GM12874 (cell line): Measurements from ENCODE around the gene METRNL.

Experiments used
- CTCF ChIP-seq: IDR thresholded peaks from 2 replicates; pipeline ENCODE4 v1.5.1; 2011; ENCODE audit warnings: low read depth, mild to moderate bottlenecking, control low read depth, low read length, moderate library complexity; ENCODE audit not compliant: insufficient read depth

Gene METRNL

GRCh38 chr17:83131401-83132011 lies 52.1 kb downstream of the METRNL start:
- no peak for TF ChIP-seq CTCF

GRCh38 chr17:83132251-83133081 lies 53.1 kb downstream of the METRNL start:
- TF ChIP-seq CTCF, result no peak

GRCh38 chr17:83133302-83134121 lies 54.1 kb downstream of the METRNL start:
- TF ChIP-seq CTCF, result no peak

GRCh38 chr17:83135692-83136091 lies 56.3 kb downstream of the METRNL start:
- TF ChIP-seq CTCF, result no peak

- TF ChIP-seq CTCF, result no peak
Observed at GRCh38 chr17:83136156-83136555, 56.7 kb downstream of the METRNL start.

GRCh38 chr17:83136931-83137330 lies 57.5 kb downstream of the METRNL start:
- no peak for TF ChIP-seq CTCF

- TF ChIP-seq CTCF, result no peak
Observed at GRCh38 chr17:83137523-83137922, 58.1 kb downstream of the METRNL start.
